GM21526 (cell line): ENCODE measurements around the gene PLXNA2.
A peak's percentile ranks its signal among the peaks of the same experiment; 100 is the strongest.

Experiments used
- ATAC-seq: cut with Tn5 transposase; IDR thresholded peaks from one replicate; pipeline ENCODE4 v1.9.1; 2021; ENCODE audit warnings: moderate library complexity; ENCODE audit not compliant: unreplicated experiment, low FRiP score

Gene PLXNA2

GRCh38 chr1:207991583-207992026 is 252.6 kb downstream of the PLXNA2 start:
- no peak for ATAC-seq

GRCh38 chr1:207990876-207991582 is 253.2 kb downstream of the PLXNA2 start:
- ATAC-seq = no peak

GRCh38 chr1:207990455-207990854 is 253.7 kb downstream of the PLXNA2 start:
- ATAC-seq = no peak

- ATAC-seq = no peak
Observed at GRCh38 chr1:207988326-207989165, 255.6 kb downstream of the PLXNA2 start.

- no peak for ATAC-seq
Observed at GRCh38 chr1:207987164-207987563, 257.0 kb downstream of the PLXNA2 start.

GRCh38 chr1:207985996-207986395 is 258.2 kb downstream of the PLXNA2 start:
- no peak for ATAC-seq

GRCh38 chr1:207984831-207985572 is 259.2 kb downstream of the PLXNA2 start:
- ATAC-seq = no peak

- no peak for ATAC-seq
Observed at GRCh38 chr1:207983044-207983635, 261.0 kb downstream of the PLXNA2 start.

- peak; percentile 79 for ATAC-seq
Observed at GRCh38 chr1:207981976-207982375, 262.2 kb downstream of the PLXNA2 start.

GRCh38 chr1:207978441-207978840 is 265.7 kb downstream of the PLXNA2 start:
- no peak for ATAC-seq

GRCh38 chr1:207977876-207978275 is 266.3 kb downstream of the PLXNA2 start:
- no peak for ATAC-seq

GRCh38 chr1:207973898-207974568 is 270.2 kb downstream of the PLXNA2 start:
- no peak for ATAC-seq

GRCh38 chr1:207972337-207972736 is 271.8 kb downstream of the PLXNA2 start:
- ATAC-seq = no peak
